ENCODE measurements around the gene NIPAL1. TPM values are rescaled to one million over a fixed set of nuclear protein-coding genes. Genes with fewer than 3 reads are reported as not detected.

The NIPAL1 gene
- total RNA-seq, 2 donors from 2014 or later = 0.28 to 0.48 TPM

Other genes starting within 250 kb of the NIPAL1 start
- gene CORIN, start 178.7 kb upstream of the NIPAL1 start, total RNA-seq = under 1 TPM; 0.32 to 0.48 TPM
- gene NFXL1, start 102.2 kb upstream of the NIPAL1 start, total RNA-seq = 10 to 100 TPM in 1 of 2 donors, 1 to 10 TPM in 1; 9.9 to 14.6 TPM
- gene CNGA1, start 91 bp upstream of the NIPAL1 start, total RNA-seq = under 1 TPM; 0.57 to 0.60 TPM
- 1 to 10 TPM; 2.6 TPM for gene TXK, start 117.5 kb downstream of the NIPAL1 start, total RNA-seq